Measurements from ENCODE around the gene UBASH3A.

DNA sequence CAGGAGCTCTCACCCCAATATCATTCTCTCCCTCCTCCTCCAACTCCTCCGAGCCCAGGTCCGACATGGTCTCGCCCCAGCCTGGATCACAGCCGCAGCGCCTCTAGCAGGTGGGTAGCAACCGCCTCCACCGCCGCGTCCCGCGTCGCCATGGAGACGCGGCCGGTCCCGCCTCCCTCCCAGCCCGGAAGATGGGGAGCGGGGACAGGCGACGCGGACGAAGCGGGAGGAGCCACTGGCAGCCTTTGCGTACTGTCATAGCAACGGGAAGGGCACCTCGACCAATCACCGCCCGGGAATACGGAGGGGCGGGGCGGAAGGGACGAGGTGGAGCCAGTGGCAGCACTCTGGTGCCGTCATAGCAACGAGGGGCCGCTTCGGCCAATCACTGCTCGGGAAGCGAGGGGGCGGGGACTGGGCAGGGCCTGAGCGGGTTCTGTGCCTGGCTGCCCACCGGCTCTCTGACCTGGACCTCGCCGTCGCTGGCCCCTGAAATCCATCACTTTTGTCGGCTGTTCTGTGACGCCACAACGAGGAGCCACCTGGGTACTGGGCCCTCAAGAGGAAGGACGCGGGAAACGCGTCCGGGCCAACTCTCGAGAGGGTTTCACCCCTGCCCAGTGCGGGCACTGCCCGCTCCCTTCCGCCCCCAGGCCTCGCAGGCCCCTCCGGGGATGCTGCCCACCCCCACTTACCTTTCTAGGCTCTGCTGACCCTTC is 92.6 kb downstream of the UBASH3A start, which contains the start of gene RSPH1:
- TF ChIP-seq, protein P1, sequence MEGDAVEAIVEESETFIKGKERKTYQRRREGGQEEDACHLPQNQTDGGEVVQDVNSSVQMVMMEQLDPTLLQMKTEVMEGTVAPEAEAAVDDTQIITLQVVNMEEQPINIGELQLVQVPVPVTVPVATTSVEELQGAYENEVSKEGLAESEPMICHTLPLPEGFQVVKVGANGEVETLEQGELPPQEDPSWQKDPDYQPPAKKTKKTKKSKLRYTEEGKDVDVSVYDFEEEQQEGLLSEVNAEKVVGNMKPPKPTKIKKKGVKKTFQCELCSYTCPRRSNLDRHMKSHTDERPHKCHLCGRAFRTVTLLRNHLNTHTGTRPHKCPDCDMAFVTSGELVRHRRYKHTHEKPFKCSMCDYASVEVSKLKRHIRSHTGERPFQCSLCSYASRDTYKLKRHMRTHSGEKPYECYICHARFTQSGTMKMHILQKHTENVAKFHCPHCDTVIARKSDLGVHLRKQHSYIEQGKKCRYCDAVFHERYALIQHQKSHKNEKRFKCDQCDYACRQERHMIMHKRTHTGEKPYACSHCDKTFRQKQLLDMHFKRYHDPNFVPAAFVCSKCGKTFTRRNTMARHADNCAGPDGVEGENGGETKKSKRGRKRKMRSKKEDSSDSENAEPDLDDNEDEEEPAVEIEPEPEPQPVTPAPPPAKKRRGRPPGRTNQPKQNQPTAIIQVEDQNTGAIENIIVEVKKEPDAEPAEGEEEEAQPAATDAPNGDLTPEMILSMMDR (conservative IDR thresholded peaks at IDR 0.05 in 1 of 2, IDR thresholded peaks at IDR 0.05 in 1 of 2; ENCODE audit: low read depth in 1 of 2, low read length in 2 of 2), result no peak
- no peak for TF ChIP-seq EZH2 (IDR thresholded peaks at IDR 0.05; ENCODE audit: low read length, missing control alignments)
